Osteocyte (in vitro differentiated cells): ENCODE results near the gene KCNS1. TPM values are rescaled to one million over a fixed set of nuclear protein-coding genes. Genes with fewer than 3 reads are reported as not detected.

Experiments used
- DNase-seq: peaks from one replicate; pipeline ENCODE4 v3.0.0; 2021; ENCODE audit warnings: mixed read lengths; ENCODE audit not compliant: unreplicated experiment; ENCODE audit errors: extremely low spot score
- H3K27ac Mint-ChIP-seq: one replicate; pipeline ENCODE4 v1.8.0; 2021; ENCODE audit warnings: mild to moderate bottlenecking, mixed read lengths; ENCODE audit not compliant: unreplicated experiment
- H3K27me3 Mint-ChIP-seq: one replicate; pipeline ENCODE4 v1.8.0; 2021; ENCODE audit warnings: mixed read lengths; ENCODE audit not compliant: unreplicated experiment
- H3K36me3 Mint-ChIP-seq: one replicate; pipeline ENCODE4 v1.8.0; 2021; ENCODE audit warnings: mixed read lengths; ENCODE audit not compliant: unreplicated experiment
- H3K4me1 Mint-ChIP-seq: one replicate; pipeline ENCODE4 v1.8.0; 2021; ENCODE audit warnings: mixed read lengths; ENCODE audit not compliant: unreplicated experiment
- H3K4me3 Mint-ChIP-seq: one replicate; pipeline ENCODE4 v1.8.0; 2021; ENCODE audit warnings: mild to moderate bottlenecking, moderate library complexity, mixed read lengths; ENCODE audit not compliant: unreplicated experiment
- H3K9me3 Mint-ChIP-seq: one replicate; pipeline ENCODE4 v1.8.0; 2021; ENCODE audit warnings: mixed read lengths; ENCODE audit not compliant: unreplicated experiment
- CTCF ChIP-seq: fragments of 200-600 bp; sonication (generic); IDR thresholded peaks from 2 replicates; pipeline ENCODE4 v1.5.0; 2021; ENCODE audit warnings: antibody characterized with exemption, mild to moderate bottlenecking, moderate library complexity
- total RNA-seq: library from RNA; stranded (reverse); gene quantifications from 2 replicates; pipeline ENCODE4 v1.2.1, GENCODE V29; 2021

KCNS1 gene
- total RNA-seq, 1 donor from 2014 or later = 0.30 TPM

- Mint-ChIP-seq H3K27me3 (peaks cover 72% of the 10 kb centered on the region), H3K9me3 (peaks cover 7% of the 10 kb centered on the region), H3K36me3 (no peaks in the 10 kb centered on the region), H3K4me1 (no peaks in the 10 kb centered on the region), H3K4me3 (no peak overlapping the region), H3K27ac (no peak overlapping the region)
- DNase-seq = no peak
- TF ChIP-seq CTCF = no peak
Observed at GRCh38 chr20:45118028-45118427, 17.1 kb upstream of the KCNS1 start.

GRCh38 chr20:45117581-45117980 lies 16.7 kb upstream of the KCNS1 start:
- TF ChIP-seq CTCF = no peak
- Mint-ChIP-seq H3K27me3 (peaks cover 72% of the 10 kb centered on the region), H3K36me3 (no peaks in the 10 kb centered on the region), H3K9me3 (peaks cover 7% of the 10 kb centered on the region), H3K4me3 (no peak overlapping the region), H3K4me1 (no peaks in the 10 kb centered on the region), H3K27ac (no peak overlapping the region)
- DNase-seq = no peak

- TF ChIP-seq CTCF = no peak
- Mint-ChIP-seq H3K4me3 (no peak overlapping the region), H3K9me3 (peaks cover 7% of the 10 kb centered on the region), H3K27ac (no peak overlapping the region), H3K4me1 (no peaks in the 10 kb centered on the region), H3K27me3 (peaks cover 57% of the 10 kb centered on the region), H3K36me3 (no peaks in the 10 kb centered on the region)
- DNase-seq = no peak
Observed at GRCh38 chr20:45115829-45116228, 14.9 kb upstream of the KCNS1 start.

GRCh38 chr20:45115386-45115774 lies 14.5 kb upstream of the KCNS1 start:
- Mint-ChIP-seq H3K36me3 (no peaks in the 10 kb centered on the region), H3K9me3 (peaks cover 4% of the 10 kb centered on the region), H3K4me3 (no peak overlapping the region), H3K4me1 (no peaks in the 10 kb centered on the region), H3K27me3 (peaks cover 52% of the 10 kb centered on the region), H3K27ac (no peak overlapping the region)
- TF ChIP-seq CTCF = no peak
- DNase-seq = no peak

GRCh38 chr20:45114465-45115385 lies 13.8 kb upstream of the KCNS1 start, which contains the start of gene WFDC5:
Gene WFDC5 (minus strand): TSS chr20:45115174. CDS start chr20:45115083, 91 bp downstream.
- DNase-seq = no peak
- Mint-ChIP-seq H3K4me1 (no peaks in the 10 kb centered on the region), H3K27me3 (peaks cover 49% of the 10 kb centered on the region), H3K4me3 (no peak within 1 kb of the TSS), H3K9me3 (no peaks in the 10 kb centered on the region), H3K36me3 (no peaks in the 10 kb centered on the region), H3K27ac (no peak within 1 kb of the TSS)
- no peak for TF ChIP-seq CTCF
